SK-N-DZ (cell line): Measurements from ENCODE around the gene ENOX1.

Experiments
- DNase-seq: peaks from one replicate; pipeline ENCODE4 v3.0.0-alpha.2; 2015; ENCODE audit warnings: low spot score

Gene ENOX1

DNA sequence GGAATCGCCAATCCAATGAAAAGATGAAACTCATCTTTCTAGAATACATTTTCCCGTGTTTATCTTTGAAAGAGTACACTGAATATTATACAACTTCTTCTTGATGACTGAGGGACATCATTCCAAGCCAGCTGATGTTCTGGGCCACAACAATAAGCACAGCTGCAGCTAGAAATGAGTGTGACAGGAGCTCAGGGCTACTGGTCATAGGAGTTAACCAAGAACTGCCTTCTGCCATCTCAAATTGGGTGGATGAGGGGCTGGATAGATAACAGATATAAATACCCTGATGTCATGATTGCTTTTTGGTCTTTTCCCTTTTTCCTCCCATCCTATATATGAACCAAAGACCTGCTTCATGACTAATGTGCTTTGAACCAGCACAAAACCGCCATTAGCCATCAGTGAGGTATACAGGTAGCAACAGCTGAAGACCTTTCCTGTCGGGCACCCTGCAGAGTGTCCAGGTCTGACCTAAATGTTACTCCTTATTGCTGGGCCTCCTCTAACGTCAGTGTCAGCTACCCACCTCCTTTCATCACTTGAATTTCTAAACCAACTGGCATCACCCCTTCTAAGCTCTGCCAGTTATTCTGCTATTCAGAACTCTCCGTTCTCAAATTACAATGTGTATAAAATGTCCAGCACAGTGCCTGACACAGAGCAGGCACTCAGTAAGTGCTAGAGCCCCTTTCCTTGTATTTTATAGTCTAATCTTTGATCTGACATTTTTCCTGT is 178.2 kb downstream of the ENOX1 start:
- peak; percentile 43 for DNase-seq

DNA sequence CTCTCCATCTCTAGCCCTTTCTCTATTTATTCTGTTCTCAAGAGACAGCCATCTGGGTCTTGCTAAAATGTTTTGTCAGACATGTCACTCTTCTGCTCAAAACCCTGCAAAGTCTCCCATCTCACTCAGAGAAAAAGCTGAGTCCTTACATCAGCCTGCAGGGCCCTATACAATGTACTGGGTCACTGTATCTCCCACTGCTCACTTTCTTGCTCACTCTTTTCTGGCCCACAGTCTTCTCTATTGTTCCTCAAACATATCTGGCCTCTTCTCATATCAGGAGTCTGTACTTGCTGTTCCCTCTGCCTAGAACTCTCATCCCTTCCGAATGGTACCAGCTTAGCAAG is 189.2 kb downstream of the ENOX1 start:
- no peak for DNase-seq

- no peak for DNase-seq
These were observed 189.7 kb downstream of the ENOX1 start for GRCh38 chr13:43596924-43597598.

- no peak for DNase-seq
These were observed 190.8 kb downstream of the ENOX1 start for GRCh38 chr13:43596006-43596405.

GRCh38 chr13:43587376-43587775 is 199.4 kb downstream of the ENOX1 start:
- DNase-seq, result no peak

- no peak for DNase-seq
These were observed 202.0 kb downstream of the ENOX1 start for GRCh38 chr13:43584751-43585150.

DNA sequence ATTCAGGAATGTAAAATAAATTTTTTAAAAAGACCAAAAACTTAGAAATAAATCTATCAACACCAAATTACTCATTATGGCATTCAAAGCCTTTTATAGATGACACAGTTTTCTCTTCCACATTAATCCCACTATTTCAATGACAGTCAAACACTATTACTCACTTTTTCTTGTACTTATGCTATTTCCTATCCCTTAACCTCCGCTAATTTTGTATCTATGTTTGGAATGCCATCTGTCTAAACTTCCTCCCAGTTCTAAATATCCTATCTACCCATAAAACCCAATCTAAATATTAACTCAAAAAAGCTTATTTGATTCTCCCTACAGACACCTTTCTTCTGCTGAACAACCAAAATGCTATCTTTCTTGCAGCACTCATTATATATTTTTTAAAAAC is 203.5 kb downstream of the ENOX1 start:
- DNase-seq, result no peak

- no peak for DNase-seq
These were observed 206.5 kb downstream of the ENOX1 start for GRCh38 chr13:43580280-43580679.

DNA sequence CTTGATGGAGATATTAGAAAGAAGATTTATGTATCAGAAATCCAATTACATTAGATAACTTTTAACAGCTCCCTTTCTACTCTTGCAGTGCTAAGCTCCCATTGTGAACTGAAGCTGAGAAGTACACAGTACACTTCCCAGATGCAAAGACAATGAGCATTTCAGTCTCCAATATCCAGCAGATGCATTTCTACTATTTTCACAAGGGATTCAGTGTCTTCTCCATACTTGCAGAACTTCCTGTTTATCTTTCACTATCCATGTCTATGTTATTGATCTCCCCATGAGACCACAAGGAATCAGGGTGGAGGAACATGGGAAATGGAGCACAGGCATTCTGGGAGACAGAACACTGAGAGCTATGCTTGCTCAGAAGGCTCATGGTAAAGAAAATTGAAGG is 207.5 kb downstream of the ENOX1 start:
- no peak for DNase-seq

GRCh38 chr13:43574605-43575004 is 212.2 kb downstream of the ENOX1 start:
- peak; percentile 40 for DNase-seq

GRCh38 chr13:43573802-43574514 is 212.8 kb downstream of the ENOX1 start:
- DNase-seq, result peak; percentile 96

- DNase-seq, result no peak
These were observed 213.4 kb downstream of the ENOX1 start for GRCh38 chr13:43573361-43573740.

- DNase-seq, result peak; percentile 36
These were observed 214.0 kb downstream of the ENOX1 start for GRCh38 chr13:43572656-43573360.

- DNase-seq, result no peak
These were observed 217.1 kb downstream of the ENOX1 start for GRCh38 chr13:43569658-43570057.

DNA sequence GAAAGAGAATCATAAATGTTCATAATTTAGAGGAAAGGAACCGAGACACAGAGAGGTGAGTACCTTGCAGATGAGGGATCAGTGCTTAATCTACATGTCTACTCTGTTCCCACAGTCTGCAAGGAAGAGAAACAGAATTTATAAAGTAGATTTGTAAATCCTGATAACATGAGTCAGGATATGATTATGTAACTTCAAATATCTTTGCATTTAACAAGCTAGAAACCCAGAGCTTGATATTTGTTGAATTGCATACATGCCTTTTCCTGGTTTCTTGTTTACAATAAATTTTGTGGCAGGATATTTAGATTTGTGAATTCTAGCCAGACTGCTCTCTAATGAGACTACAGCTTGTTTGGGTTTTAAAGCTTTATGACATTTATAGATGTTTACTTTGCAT is 219.2 kb downstream of the ENOX1 start:
- no peak for DNase-seq

DNA sequence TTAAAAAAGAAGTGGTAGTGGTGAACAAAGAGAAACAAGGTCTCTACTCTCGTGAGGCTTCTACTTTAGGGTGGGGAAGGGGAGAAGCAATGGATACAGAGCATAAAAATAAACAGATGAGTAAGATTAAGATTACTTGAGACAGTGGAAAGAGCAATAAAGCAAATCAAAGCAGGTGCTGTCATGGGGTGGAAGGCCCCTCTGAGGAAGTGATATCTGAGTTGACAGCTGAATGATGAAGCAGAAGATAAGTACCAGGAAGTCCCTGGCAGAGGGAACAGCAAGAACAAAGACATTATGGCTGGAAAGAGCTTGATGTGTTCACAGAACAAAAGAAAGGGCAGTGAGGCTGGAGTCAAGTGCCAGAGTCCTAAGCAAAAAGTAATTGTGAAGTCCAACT is 221.8 kb downstream of the ENOX1 start:
- peak; percentile 56 for DNase-seq

DNA sequence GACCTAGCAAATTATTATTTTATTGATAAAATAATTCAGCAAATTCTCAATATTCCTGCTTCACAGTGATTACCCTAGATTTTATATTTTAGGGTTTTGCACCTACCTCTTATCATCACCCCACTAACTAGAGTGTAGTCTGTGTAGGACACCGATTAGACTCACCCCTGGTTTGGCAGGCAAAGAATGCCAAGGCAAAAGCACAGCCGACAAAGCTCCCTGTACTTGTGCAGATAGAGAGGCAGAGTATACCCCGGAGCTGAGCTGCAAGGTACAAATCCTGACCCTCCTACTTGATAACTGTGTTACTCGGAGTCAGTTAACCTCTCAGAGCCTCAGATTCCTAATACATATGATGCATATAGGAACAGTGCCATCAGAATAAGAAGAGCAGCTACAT is 225.7 kb downstream of the ENOX1 start:
- DNase-seq, result no peak

GRCh38 chr13:43558939-43559338 is 227.8 kb downstream of the ENOX1 start:
- no peak for DNase-seq

- no peak for DNase-seq
These were observed 228.4 kb downstream of the ENOX1 start for GRCh38 chr13:43558326-43558725.

- DNase-seq, result no peak
These were observed 231.1 kb downstream of the ENOX1 start for GRCh38 chr13:43555667-43556066.

DNA sequence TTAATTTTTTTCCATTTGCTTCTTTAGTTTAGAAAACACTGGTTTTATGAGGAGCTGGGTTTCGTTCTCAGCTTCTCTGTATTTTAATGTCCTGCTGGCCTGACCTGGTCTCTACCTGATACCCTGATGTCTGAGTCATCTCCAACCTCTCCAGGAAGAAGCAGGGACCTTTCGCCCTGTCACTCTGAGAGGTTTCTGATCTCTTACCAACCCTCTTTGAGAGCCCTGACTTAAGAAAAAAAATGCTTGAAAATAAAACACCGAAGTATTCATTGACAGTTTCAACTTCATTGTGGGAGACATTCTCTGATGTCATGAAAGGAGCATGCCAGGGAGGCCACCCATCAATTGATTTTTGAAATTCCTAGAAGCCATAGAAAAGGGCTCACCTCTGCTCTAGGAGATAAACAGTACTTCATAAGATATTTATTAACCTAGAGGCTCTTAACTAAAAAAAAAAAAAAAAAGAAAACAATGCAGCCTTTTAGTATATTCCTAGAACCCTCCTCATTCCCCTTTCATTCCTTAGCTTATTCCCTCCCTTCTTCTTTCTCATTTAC is 234.8 kb downstream of the ENOX1 start:
- no peak for DNase-seq

DNA sequence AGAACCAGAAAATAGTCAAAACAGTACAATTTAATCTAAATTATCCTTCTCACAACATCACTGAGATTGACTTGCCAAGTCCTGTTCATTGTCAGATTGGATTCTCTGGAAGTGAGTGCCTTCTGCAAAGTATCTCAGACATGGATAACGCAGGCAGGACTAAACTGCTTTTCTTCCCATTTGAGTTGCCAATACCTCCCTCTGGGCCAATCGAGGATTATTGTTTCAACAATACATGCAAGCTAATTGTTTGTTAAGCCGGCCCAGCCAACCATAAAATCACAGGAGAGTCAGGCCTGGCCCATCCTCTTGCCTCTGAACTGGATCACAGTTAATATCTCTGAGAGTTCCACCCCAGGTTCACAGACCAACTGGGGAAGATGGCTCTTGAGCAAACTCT is 240.0 kb downstream of the ENOX1 start:
- DNase-seq, result peak; percentile 55
